GM12874 (cell line): Measurements from ENCODE around the gene DDX4.
A peak's percentile ranks its signal among the peaks of the same experiment; 100 is the strongest.

Experiments used
- CTCF ChIP-seq: IDR thresholded peaks from 2 replicates; pipeline ENCODE4 v1.5.1; 2011; ENCODE audit warnings: low read depth, mild to moderate bottlenecking, control low read depth, low read length, moderate library complexity; ENCODE audit not compliant: insufficient read depth

Gene DDX4

GRCh38 chr5:55737793-55738192, at the start of gene DDX4:
Gene DDX4 (plus strand): TSS chr5:55738061. CDS start chr5:55738964, 903 bp downstream.
- TF ChIP-seq CTCF = no peak

GRCh38 chr5:55691265-55692105, 46.4 kb upstream of the DDX4 start:
- TF ChIP-seq CTCF = peak; percentile 21; the same call in 1 of the 2 replicates

GRCh38 chr5:55692106-55692417, 45.8 kb upstream of the DDX4 start:
- no peak for TF ChIP-seq CTCF

- TF ChIP-seq CTCF = no peak
These were observed 45.4 kb upstream of the DDX4 start for GRCh38 chr5:55692509-55692908.

- peak; percentile 45 for TF ChIP-seq CTCF
These were observed 43.6 kb upstream of the DDX4 start for GRCh38 chr5:55694152-55694830.

GRCh38 chr5:55699041-55699688, 38.7 kb upstream of the DDX4 start:
- TF ChIP-seq CTCF = no peak

- no peak for TF ChIP-seq CTCF
These were observed 37.1 kb upstream of the DDX4 start for GRCh38 chr5:55700745-55701144.
